Upper lobe of right lung (tissue), 1 donor: ENCODE results near the gene ZRANB1. TPM values are rescaled to one million over a fixed set of nuclear protein-coding genes. Genes with fewer than 3 reads are reported as not detected.

Source experiments
- ATAC-seq: fragments of 200-7000 bp; cut with Tn5 transposase; one replicate; pipeline ENCODE4 v1.9.1; 2020; ENCODE audit warnings: mild to moderate bottlenecking, moderate library complexity
- DNase-seq: peaks from one replicate; pipeline ENCODE4 v3.0.0-alpha.2; 2020
- H3K27ac ChIP-seq: fragments of 200-600 bp; one replicate; pipeline ENCODE4 v1.8.0; 2022
- H3K27me3 ChIP-seq: fragments of 200-600 bp; one replicate; pipeline ENCODE4 v1.8.0; 2022; ENCODE audit warnings: mild to moderate bottlenecking
- H3K36me3 ChIP-seq: fragments of 200-600 bp; one replicate; pipeline ENCODE4 v1.8.0; 2022
- H3K4me1 ChIP-seq: fragments of 200-600 bp; one replicate; pipeline ENCODE4 v1.8.0; 2022
- H3K4me3 ChIP-seq: fragments of 200-600 bp; one replicate; pipeline ENCODE4 v1.8.0; 2022; ENCODE audit warnings: mild to moderate bottlenecking
- H3K9me3 ChIP-seq: fragments of 200-600 bp; one replicate; pipeline ENCODE4 v1.8.0; 2022
- intact Hi-C: fragments of 100-400 bp; cut with DNase I; formaldehyde crosslinking; loops from one replicate; pipeline ENCODE4 v1.11.0; 2022
- total RNA-seq: library from RNA; stranded (reverse); fragmentation: NEBNext Ultra II Directional; extraction: Animal tissue kit (Norgen Biotek cat#: 25700); gene quantifications from one replicate; pipeline ENCODE4 v1.2.1, GENCODE V29; 2021
- TF ChIP-seq, protein P1 (sequence below): fragments of 200-600 bp; IDR thresholded peaks from one replicate; pipeline ENCODE4 v1.8.0; 2022; ENCODE audit warnings: antibody characterized with exemption
- donor health status: DM: no; HTN: yes; CAD: no; lungs with severe emphysema.

Gene ZRANB1
- total RNA-seq, 1 donor from 2014 or later: 20.5 TPM

DNA sequence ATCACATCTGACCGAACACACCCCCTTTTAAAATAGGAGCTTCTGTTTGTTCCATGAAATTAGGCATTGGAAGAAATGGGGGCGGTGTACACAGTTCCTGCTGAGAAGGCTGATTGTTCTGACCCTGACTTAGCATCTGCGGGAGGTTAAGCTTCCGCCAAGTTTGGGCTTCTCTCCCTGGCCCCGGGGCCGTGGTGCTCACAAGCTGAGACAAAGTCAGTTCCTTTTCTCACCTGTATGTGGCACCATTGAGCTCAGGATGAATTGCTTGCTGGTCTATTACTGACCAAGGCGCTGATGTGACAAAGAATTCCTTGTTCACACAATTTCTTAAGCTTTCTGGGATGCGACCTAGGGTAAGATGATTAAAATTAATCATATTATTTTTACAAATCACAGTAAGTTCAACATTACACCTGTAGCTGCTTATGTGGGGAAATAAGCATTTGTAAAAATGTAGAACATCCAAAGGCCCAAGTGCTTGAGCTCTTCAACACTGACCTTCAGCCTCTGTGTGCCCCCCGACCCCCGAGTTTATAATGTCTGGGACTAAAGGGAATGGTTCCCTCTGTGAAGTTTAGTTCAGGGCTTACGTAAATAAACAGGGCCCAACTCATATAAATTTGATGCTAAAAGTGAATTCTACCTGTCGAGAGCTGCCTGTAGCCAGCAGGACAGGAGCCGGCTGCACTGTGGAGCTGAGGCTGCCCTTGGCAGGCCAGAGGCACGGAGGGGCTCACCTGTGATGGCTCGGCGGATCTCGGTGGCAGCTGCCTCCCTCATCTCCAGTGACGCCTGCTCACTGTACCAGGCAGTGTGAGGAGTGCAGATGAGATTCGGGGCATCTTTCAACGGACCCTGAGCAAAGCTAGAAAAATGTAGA lies 50.8 kb downstream of the ZRANB1 start:
- peak; percentile 78 for ATAC-seq
- Histone ChIP-seq H3K36me3 (peaks cover 94% of the 10 kb centered on the region), H3K27ac (no peak overlapping the region), H3K9me3 (no peaks in the 10 kb centered on the region), H3K27me3 (no peaks in the 10 kb centered on the region), H3K4me3 (no peak overlapping the region), H3K4me1 (no peaks in the 10 kb centered on the region)
- TF ChIP-seq, protein P1, sequence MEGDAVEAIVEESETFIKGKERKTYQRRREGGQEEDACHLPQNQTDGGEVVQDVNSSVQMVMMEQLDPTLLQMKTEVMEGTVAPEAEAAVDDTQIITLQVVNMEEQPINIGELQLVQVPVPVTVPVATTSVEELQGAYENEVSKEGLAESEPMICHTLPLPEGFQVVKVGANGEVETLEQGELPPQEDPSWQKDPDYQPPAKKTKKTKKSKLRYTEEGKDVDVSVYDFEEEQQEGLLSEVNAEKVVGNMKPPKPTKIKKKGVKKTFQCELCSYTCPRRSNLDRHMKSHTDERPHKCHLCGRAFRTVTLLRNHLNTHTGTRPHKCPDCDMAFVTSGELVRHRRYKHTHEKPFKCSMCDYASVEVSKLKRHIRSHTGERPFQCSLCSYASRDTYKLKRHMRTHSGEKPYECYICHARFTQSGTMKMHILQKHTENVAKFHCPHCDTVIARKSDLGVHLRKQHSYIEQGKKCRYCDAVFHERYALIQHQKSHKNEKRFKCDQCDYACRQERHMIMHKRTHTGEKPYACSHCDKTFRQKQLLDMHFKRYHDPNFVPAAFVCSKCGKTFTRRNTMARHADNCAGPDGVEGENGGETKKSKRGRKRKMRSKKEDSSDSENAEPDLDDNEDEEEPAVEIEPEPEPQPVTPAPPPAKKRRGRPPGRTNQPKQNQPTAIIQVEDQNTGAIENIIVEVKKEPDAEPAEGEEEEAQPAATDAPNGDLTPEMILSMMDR: peak; percentile 71
- peak; percentile 66 for DNase-seq
- intact Hi-C loops: loop anchor here (10.0 kb wide), 1 partner anchor 52 kb away; no protein-coding TSS in a partner anchor

DNA sequence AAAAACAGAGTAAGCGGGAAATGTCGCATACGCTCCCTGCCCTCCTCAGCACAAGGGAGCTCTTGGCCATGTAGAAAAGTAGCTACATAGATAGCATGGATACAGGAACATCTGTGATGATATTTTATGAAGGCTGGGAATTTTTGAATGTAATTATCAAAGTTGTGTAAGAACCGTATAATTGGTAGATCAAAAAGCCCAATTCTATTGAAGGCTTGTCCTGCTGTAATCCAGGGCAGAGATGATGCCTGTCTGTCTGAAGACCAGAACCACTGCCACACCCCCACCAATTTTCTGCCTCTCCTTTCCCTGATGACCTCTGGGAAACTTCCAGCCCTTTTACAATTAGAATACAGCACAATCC lies 51.4 kb downstream of the ZRANB1 start:
- DNase-seq (no peak), ATAC-seq (no peak)
- no peak overlapping the region for H3K4me3 ChIP-seq
- H3K27me3 ChIP-seq: no peaks in the 10 kb centered on the region
- intact Hi-C loops: loop anchor here (10.0 kb wide), 1 partner anchor 51 kb away; no protein-coding TSS in a partner anchor
- TF ChIP-seq, protein P1: no peak
- H3K9me3 ChIP-seq: no peaks in the 10 kb centered on the region
- no peak overlapping the region for H3K27ac ChIP-seq
- no peaks in the 10 kb centered on the region for H3K4me1 ChIP-seq
- peaks cover 94% of the 10 kb centered on the region for H3K36me3 ChIP-seq

DNA sequence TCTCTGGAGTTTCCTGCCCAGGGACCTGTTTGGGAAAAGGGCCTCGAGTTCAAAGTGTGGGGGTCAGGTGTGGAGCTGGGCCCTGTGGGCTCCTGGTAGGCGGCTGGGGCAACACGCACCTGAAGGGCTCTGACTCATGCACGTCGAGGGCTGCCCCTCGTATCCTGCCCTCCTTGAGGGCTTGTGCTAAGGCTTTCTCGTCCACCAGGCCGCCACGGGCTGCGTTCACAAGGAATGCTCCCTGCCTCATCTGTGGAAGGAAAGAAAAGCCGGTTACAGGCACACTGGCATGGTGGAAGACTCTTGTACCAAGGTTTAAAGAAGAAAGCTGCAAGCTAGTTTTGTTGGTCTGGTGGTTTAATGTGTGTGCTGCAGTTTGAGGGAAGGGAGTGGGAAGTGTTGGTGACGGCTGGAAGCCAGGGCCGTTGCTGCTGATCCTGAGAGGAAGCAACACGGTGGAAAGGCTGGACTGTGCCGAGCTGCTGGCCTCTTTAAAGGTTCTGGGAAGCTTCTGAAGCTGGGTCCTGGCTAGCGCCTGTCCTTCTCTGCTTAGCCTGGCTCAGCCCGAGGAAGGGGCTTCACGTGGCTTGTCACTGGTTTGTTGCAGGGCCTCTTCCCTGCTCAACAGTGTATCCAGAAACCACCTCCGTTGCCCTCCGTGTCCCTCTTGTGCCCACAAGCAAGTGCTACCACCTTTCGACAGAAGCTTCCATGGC lies 52.0 kb downstream of the ZRANB1 start:
- TF ChIP-seq, protein P1: no peak
- intact Hi-C loops: loop anchor here (10.0 kb wide), 1 partner anchor 51 kb away; no protein-coding TSS in a partner anchor
- peaks cover 94% of the 10 kb centered on the region for H3K36me3 ChIP-seq
- H3K27me3 ChIP-seq: no peaks in the 10 kb centered on the region
- H3K4me3 ChIP-seq: no peak overlapping the region
- DNase-seq: peak; percentile 62
- no peak for ATAC-seq
- peaks cover 3% of the 10 kb centered on the region for H3K4me1 ChIP-seq
- H3K27ac ChIP-seq: no peak overlapping the region
- no peaks in the 10 kb centered on the region for H3K9me3 ChIP-seq

DNA sequence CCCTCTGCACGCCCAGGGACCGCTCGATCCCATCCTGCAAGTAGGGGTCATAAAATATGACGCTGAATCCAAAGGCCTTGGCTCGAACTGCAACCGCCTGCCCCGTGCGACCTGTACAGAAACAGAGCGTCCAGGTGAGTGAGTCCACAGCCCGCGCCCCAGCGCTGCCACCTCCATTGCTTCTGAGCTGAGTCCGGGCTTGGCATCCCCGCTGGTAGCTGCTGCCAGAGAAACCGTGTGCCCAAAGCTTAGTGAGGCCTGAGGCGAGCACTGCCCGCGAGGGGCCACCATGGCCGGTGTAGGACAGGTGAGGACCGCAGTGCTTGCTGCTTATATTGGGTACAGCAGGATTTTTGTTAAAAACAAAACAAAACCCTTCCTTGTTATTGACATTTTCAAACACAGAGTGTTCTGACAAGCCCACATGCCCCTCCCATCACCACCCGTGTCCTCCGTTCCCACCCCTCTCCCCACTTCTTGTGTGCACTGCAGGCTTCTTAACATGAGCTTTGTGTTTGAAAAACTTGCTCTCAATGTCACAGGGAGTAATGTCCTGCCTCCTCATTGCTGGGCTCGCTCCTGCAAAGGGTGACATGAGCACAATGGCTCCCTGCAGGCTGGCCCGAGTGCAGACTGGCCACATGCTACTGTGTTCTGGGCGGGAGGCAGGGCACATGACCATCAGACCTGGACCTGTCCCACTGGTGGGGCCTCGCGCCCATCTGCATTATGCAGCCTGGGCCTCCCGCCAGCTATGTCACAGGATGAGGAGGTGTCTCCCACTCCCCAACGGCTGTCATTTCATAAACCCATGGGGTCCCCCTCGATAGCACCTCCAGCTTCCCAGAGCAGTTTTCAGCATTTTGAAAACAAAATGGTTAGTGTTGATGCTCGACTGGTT lies 52.9 kb downstream of the ZRANB1 start:
- DNase-seq (peak; percentile 59), ATAC-seq (no peak)
- intact Hi-C loops: loop anchor here (10.0 kb wide), 1 partner anchor 50 kb away; no protein-coding TSS in a partner anchor
- peaks cover 86% of the 10 kb centered on the region for H3K36me3 ChIP-seq
- H3K9me3 ChIP-seq: no peaks in the 10 kb centered on the region
- H3K4me1 ChIP-seq: peaks cover 11% of the 10 kb centered on the region
- TF ChIP-seq, protein P1: no peak
- H3K27me3 ChIP-seq: no peaks in the 10 kb centered on the region
- no peak overlapping the region for H3K27ac ChIP-seq
- no peak overlapping the region for H3K4me3 ChIP-seq

DNA sequence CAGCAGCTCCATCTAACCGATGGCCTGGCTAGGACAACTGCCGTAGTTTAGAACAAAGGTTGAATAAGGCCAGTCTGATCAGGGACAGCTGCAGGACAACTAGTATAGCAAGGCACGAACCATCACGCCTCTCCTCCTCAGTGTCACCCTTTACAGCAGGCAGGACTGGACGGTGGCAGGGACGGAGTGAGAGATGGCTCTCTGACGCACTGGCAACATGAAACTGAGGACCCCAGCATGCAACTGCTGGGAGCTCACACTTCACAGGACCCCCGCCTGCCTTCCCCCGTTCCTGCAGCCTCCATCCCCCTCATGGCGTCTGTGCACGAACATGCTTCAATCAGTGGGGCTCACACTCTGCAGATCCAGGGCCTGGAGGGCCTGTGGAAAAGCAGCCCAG lies 53.7 kb downstream of the ZRANB1 start:
- peaks cover 18% of the 10 kb centered on the region for H3K4me1 ChIP-seq
- intact Hi-C loops: loop anchor here (10.0 kb wide), 1 partner anchor 49 kb away; no protein-coding TSS in a partner anchor

More for the DNA sequence above, 53.7 kb downstream of the ZRANB1 start:
- Histone ChIP-seq H3K27me3 (no peaks in the 10 kb centered on the region), H3K27ac (no peak overlapping the region), H3K36me3 (peaks cover 79% of the 10 kb centered on the region), H3K4me3 (no peak overlapping the region), H3K9me3 (no peaks in the 10 kb centered on the region)
- DNase-seq (no peak), ATAC-seq (no peak)
- TF ChIP-seq, protein P1: no peak
